DOHH2 (cell line): ENCODE measurements around the gene TADA2B.

Source experiments
- H3F3A ChIP-seq: fragments of 200-600 bp; sonication (generic), shearing (Covaris generic); 2 replicates; pipeline ENCODE4 v1.6.0; 2016; ENCODE audit warnings: antibody characterized with exemption, mild to moderate bottlenecking; ENCODE audit not compliant: control insufficient read depth, insufficient read depth
- H3K27ac ChIP-seq: fragments of 200-600 bp; sonication (generic); 2 replicates; pipeline ENCODE4 v1.5.1; 2014; ENCODE audit warnings: low read depth, mild to moderate bottlenecking, low read length, moderate library complexity
- H3K27me3 ChIP-seq: fragments of 200-600 bp; sonication (generic); 2 replicates; pipeline ENCODE4 v1.6.1; 2014; ENCODE audit warnings: mild to moderate bottlenecking, low read length, mixed read lengths; ENCODE audit not compliant: control insufficient read depth
- H3K36me3 ChIP-seq: fragments of 200-600 bp; sonication (generic); 2 replicates; pipeline ENCODE4 v1.6.1; 2014; ENCODE audit warnings: mild to moderate bottlenecking, low read length, moderate library complexity, mixed read lengths; ENCODE audit not compliant: control insufficient read depth
- H3K4me1 ChIP-seq: fragments of 200-600 bp; sonication (generic); 2 replicates; pipeline ENCODE4 v1.6.1; 2014; ENCODE audit warnings: mild to moderate bottlenecking, low read length, mixed read lengths; ENCODE audit not compliant: control insufficient read depth
- H3K4me2 ChIP-seq: fragments of 200-600 bp; sonication (generic); 2 replicates; pipeline ENCODE4 v1.6.0; 2014; ENCODE audit warnings: mild to moderate bottlenecking, low read length, moderate library complexity
- H3K4me3 ChIP-seq: fragments of 200-600 bp; sonication (generic); 2 replicates; pipeline ENCODE4 v1.5.1; 2014; ENCODE audit warnings: mild to moderate bottlenecking, low read length, mixed read lengths
- H3K79me2 ChIP-seq: fragments of 200-600 bp; sonication (generic); 2 replicates; pipeline ENCODE4 v1.6.1; 2014; ENCODE audit warnings: mild to moderate bottlenecking, low read length, mixed read lengths; ENCODE audit not compliant: control insufficient read depth
- H3K9me2 ChIP-seq: fragments of 200-600 bp; sonication (generic); replicated peaks from 2 replicates; pipeline ENCODE4 v1.6.1; 2014; ENCODE audit warnings: mild to moderate bottlenecking, low read length, mixed read lengths; ENCODE audit not compliant: control insufficient read depth
- H3K9me3 ChIP-seq: fragments of 200-600 bp; sonication (generic); 2 replicates; pipeline ENCODE4 v1.6.1; 2014; ENCODE audit warnings: antibody characterized with exemption, low read length, mixed read lengths; ENCODE audit not compliant: control insufficient read depth, insufficient read depth
- H4K20me1 ChIP-seq: fragments of 200-600 bp; sonication (generic); 2 replicates; pipeline ENCODE4 v1.6.0; 2014; ENCODE audit warnings: low read depth, mild to moderate bottlenecking, antibody characterized with exemption, low read length, moderate library complexity; ENCODE audit not compliant: control insufficient read depth, insufficient read depth
- EZH2phosphoT487 ChIP-seq: fragments of 200-600 bp; sonication (generic); IDR thresholded peaks from 2 replicates; pipeline ENCODE4 v1.6.1; 2017; ENCODE audit warnings: borderline replicate concordance, mild to moderate bottlenecking, antibody characterized with exemption, low read length, moderate library complexity, mixed read lengths
- TF ChIP-seq, protein P1 (sequence below): fragments of 200-600 bp; sonication (generic); IDR thresholded peaks from one replicate; pipeline ENCODE4 v1.5.1; 2014; ENCODE audit warnings: antibody characterized with exemption, mild to moderate bottlenecking, low read depth, low read length; ENCODE audit not compliant: poor library complexity, severe bottlenecking

Gene TADA2B

DNA sequence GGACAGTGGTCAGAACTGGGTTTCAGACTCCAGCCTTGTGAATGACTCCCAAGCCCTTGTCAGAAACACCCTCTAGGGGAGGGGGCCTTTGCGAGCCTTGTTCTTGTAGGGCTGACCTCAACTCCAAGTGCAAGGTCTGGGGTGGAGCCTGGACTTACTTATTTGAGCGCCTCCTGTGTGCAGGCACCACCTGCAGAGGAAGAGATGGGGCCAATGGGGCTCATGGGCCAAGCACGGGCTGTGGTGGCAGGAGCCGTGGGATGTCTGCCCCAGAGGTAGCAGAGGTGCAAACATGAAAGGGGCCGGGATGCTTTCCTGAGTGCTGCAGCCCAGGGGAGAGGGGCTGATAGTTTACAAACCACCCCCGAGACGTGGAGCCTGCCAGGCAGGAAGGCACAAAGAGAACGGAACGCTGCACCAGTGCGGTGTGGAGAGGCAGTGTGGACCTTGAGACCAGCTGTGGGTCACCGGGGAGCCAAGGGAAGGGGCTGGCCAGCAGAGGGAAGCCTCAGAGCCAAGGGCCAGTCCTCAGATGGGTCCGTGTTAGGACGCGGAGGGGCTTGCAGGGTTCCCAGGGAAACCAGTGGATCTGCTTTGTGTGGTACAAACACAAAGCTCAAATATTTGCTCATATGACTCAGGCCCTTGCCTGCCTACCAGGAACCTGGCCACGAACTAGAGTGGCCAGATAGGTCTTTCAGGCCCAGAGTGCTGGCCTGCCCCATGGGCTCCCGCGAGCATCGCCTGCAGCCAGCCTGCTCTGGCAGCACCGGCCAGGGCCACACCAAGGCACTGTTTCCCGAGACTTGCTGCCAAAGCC lies 8.7 kb upstream of the TADA2B start:
- H3K4me1 ChIP-seq, result no peaks in the 10 kb centered on the region
- no peaks in the 10 kb centered on the region for H3K79me2 ChIP-seq
- H4K20me1 ChIP-seq, result no peaks in the 10 kb centered on the region
- H3K4me2 ChIP-seq, result no peak overlapping the region
- H3K9me2 ChIP-seq, result no peaks in the 10 kb centered on the region
- no peaks in the 10 kb centered on the region for H3K27me3 ChIP-seq
- peaks cover 28% of the 10 kb centered on the region for H3K36me3 ChIP-seq
- no peak overlapping the region for H3K27ac ChIP-seq
- TF ChIP-seq EZH2phosphoT487, result no peak
- TF ChIP-seq, protein P1, sequence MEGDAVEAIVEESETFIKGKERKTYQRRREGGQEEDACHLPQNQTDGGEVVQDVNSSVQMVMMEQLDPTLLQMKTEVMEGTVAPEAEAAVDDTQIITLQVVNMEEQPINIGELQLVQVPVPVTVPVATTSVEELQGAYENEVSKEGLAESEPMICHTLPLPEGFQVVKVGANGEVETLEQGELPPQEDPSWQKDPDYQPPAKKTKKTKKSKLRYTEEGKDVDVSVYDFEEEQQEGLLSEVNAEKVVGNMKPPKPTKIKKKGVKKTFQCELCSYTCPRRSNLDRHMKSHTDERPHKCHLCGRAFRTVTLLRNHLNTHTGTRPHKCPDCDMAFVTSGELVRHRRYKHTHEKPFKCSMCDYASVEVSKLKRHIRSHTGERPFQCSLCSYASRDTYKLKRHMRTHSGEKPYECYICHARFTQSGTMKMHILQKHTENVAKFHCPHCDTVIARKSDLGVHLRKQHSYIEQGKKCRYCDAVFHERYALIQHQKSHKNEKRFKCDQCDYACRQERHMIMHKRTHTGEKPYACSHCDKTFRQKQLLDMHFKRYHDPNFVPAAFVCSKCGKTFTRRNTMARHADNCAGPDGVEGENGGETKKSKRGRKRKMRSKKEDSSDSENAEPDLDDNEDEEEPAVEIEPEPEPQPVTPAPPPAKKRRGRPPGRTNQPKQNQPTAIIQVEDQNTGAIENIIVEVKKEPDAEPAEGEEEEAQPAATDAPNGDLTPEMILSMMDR, result no peak
- no peak overlapping the region for H3K4me3 ChIP-seq
- H3K9me3 ChIP-seq, result no peaks in the 10 kb centered on the region
- H3F3A ChIP-seq, result no peaks in the 10 kb centered on the region; the same call in 1 of the 2 replicates

DNA sequence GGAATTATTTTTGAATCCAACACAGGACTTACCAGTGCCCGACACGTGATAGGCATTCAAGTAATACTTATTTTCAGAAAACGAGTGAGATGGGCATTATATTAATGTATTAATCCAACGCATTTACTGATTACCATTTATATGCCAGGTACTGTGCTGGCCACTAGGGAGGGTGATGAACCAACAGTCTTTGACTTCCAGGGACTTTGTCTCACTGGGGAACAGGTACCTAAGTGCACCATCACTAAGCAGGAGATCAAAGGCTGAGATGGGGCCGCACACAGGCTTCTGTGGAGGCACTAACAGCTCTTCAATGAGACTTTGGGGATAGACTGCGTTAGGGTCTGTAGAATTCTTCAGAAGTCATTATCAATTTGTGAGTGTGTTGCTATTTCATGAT lies 5.7 kb upstream of the TADA2B start:
- Histone ChIP-seq H3K36me3 (peaks cover 1% of the 10 kb centered on the region; the same call in 1 of the 2 replicates), H4K20me1 (peaks cover 5% of the 10 kb centered on the region), H3F3A (peaks cover 4% of the 10 kb centered on the region), H3K4me3 (no peak overlapping the region), H3K9me2 (no peaks in the 10 kb centered on the region), H3K4me1 (peaks cover 7% of the 10 kb centered on the region), H3K79me2 (no peaks in the 10 kb centered on the region), H3K9me3 (no peaks in the 10 kb centered on the region), H3K27me3 (peaks cover 9% of the 10 kb centered on the region), H3K27ac (no peak overlapping the region), H3K4me2 (no peak overlapping the region)
- no peak for TF ChIP-seq EZH2phosphoT487
- TF ChIP-seq, protein P1, result peak; percentile 23

DNA sequence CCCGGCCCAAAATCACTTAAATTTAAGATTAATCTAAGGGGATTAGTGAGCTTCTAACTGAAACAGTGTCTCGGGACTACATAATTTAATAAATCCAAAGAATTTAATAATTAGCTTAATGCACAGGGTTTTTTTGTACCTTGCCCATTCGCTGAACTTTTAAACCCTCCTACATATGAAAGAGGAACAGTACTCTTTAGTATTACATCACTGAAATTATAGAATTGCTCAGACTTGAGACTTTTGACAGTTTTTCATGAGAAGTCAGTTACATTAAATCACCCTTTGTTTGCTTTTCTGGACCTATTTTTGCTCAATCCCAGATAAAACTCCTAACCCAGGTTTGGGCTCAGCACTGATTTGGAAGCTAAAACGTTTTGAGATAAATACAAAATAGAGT lies 2.4 kb upstream of the TADA2B start:
- Histone ChIP-seq H3K4me2 (no peak overlapping the region), H3K4me3 (no peak overlapping the region)

More for the DNA sequence above, 2.4 kb upstream of the TADA2B start:
- H3K79me2 ChIP-seq, result peaks cover 23% of the 10 kb centered on the region
- H3K27me3 ChIP-seq, result peaks cover 9% of the 10 kb centered on the region
- TF ChIP-seq, protein P1, result no peak
- no peak for TF ChIP-seq EZH2phosphoT487
- H3K27ac ChIP-seq, result no peak overlapping the region
- H3K4me1 ChIP-seq, result peaks cover 26% of the 10 kb centered on the region
- H3K9me2 ChIP-seq, result no peaks in the 10 kb centered on the region
- H4K20me1 ChIP-seq, result peaks cover 7% of the 10 kb centered on the region
- no peaks in the 10 kb centered on the region for H3K9me3 ChIP-seq
- H3F3A ChIP-seq, result peaks cover 4% of the 10 kb centered on the region
- peaks cover 17% of the 10 kb centered on the region for H3K36me3 ChIP-seq
